Nephron progenitor cell (in vitro differentiated cells): Measurements from ENCODE around the gene EME2.

Experiments
- DNase-seq: peaks from one replicate; pipeline ENCODE4 v3.0.0; 2021
- H3K27ac Mint-ChIP-seq: 2 replicates; pipeline ENCODE4 v1.8.0; 2021; ENCODE audit warnings: mild to moderate bottlenecking, moderate library complexity, mixed read lengths
- H3K27me3 Mint-ChIP-seq: 2 replicates; pipeline ENCODE4 v1.8.0; 2021; ENCODE audit warnings: mild to moderate bottlenecking, low read depth, mixed read lengths; ENCODE audit not compliant: poor library complexity
- H3K36me3 Mint-ChIP-seq: 2 replicates; pipeline ENCODE4 v1.8.0; 2021; ENCODE audit warnings: low read depth, mixed read lengths
- H3K4me1 Mint-ChIP-seq: 2 replicates; pipeline ENCODE4 v1.8.0; 2021; ENCODE audit warnings: mixed read lengths
- H3K4me3 Mint-ChIP-seq: 2 replicates; pipeline ENCODE4 v1.8.0; 2021; ENCODE audit warnings: mild to moderate bottlenecking, moderate library complexity, mixed read lengths
- H3K9me3 Mint-ChIP-seq: 2 replicates; pipeline ENCODE4 v1.8.0; 2021; ENCODE audit warnings: mild to moderate bottlenecking, moderate library complexity, mixed read lengths
- TF ChIP-seq, protein P1 (sequence below): fragments of 200-600 bp; sonication (generic); IDR thresholded peaks from 2 replicates; pipeline ENCODE4 v1.5.0; 2021; ENCODE audit warnings: antibody characterized with exemption

The EME2 gene

DNA sequence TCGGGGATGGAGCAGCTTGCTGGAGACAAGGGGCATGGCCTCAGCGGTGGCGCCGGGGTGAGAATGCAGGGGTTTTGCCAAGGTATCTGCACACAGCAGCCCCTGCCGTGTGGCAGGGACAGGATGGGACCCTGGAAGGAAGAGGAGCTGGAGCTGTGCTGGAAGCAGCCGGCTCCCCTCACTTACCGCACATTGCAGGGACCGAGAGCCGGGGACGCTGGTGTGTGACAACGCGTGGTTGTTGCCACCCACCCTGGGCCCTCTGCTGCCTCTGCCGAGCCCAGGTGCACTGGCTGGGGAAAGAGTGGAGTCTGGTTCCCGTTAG, 13.2 kb downstream of the EME2 start:
- H3K4me1 Mint-ChIP-seq: peaks cover 27% of the 10 kb centered on the region
- no peaks in the 10 kb centered on the region for H3K27me3 Mint-ChIP-seq
- H3K4me3 Mint-ChIP-seq: no peak overlapping the region
- H3K36me3 Mint-ChIP-seq: peaks cover 4% of the 10 kb centered on the region
- TF ChIP-seq, protein P1, sequence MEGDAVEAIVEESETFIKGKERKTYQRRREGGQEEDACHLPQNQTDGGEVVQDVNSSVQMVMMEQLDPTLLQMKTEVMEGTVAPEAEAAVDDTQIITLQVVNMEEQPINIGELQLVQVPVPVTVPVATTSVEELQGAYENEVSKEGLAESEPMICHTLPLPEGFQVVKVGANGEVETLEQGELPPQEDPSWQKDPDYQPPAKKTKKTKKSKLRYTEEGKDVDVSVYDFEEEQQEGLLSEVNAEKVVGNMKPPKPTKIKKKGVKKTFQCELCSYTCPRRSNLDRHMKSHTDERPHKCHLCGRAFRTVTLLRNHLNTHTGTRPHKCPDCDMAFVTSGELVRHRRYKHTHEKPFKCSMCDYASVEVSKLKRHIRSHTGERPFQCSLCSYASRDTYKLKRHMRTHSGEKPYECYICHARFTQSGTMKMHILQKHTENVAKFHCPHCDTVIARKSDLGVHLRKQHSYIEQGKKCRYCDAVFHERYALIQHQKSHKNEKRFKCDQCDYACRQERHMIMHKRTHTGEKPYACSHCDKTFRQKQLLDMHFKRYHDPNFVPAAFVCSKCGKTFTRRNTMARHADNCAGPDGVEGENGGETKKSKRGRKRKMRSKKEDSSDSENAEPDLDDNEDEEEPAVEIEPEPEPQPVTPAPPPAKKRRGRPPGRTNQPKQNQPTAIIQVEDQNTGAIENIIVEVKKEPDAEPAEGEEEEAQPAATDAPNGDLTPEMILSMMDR: no peak
- H3K9me3 Mint-ChIP-seq: no peaks in the 10 kb centered on the region
- H3K27ac Mint-ChIP-seq: no peak overlapping the region
- no peak for DNase-seq

DNA sequence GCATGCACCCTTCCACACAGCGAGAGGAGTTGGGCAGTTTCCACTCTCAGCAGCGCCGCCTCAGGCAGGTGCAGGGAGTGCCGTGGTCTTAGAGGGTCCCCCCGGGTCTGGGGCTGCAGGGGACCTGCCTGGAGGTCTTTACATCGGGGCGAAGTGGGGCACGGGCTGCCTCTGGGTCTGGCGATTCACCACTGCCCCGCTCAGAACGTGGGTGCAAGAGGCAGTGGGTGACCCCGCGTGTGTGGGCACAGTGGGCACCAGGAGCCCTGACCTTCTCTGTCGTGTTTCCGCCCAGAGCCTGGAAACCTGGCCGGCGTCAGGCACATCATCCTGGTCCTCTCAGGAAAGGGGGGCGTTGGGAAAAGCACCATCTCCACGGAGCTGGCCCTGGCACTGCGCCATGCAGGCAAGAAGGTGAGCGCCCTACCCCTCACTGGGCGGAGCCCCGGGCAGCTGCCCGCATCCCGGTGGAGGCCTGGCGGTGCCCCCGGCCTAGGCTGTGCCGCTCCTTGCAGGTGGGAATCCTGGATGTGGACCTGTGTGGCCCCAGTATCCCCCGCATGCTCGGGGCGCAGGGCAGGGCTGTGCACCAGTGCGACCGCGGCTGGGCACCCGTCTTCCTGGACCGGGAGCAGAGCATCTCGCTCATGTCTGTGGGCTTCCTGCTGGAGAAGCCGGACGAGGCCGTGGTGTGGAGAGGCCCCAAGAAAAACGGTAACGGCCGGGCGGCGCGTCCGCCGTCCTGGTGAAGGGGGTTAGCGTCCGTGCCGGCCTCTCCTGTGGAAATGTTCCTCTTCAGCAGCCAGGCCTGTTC, 13.8 kb downstream of the EME2 start:
- Mint-ChIP-seq H3K27me3 (no peaks in the 10 kb centered on the region), H3K9me3 (no peaks in the 10 kb centered on the region), H3K36me3 (peaks cover 4% of the 10 kb centered on the region), H3K27ac (no peak overlapping the region), H3K4me1 (peaks cover 22% of the 10 kb centered on the region), H3K4me3 (no peak overlapping the region)
- DNase-seq: peak; percentile 3
- TF ChIP-seq, protein P1: no peak

DNA sequence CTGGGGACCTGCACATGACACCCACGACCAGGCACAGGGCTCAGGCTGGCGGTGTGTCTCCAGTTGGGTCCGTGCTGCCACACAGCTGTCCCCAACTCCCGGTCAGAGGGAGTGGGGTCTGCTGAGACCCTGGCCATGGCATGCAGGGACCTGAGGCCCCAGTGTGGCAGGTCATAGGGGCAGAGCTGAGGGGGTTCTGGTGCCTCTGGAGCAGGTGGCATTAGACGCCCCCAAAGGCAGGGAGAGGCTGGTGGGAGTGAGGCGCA, 14.4 kb downstream of the EME2 start:
- no peaks in the 10 kb centered on the region for H3K27me3 Mint-ChIP-seq
- TF ChIP-seq, protein P1: no peak
- peaks cover 16% of the 10 kb centered on the region for H3K4me1 Mint-ChIP-seq
- H3K36me3 Mint-ChIP-seq: peaks cover 4% of the 10 kb centered on the region
- no peak for DNase-seq
- H3K4me3 Mint-ChIP-seq: no peak overlapping the region
- H3K9me3 Mint-ChIP-seq: no peaks in the 10 kb centered on the region
- H3K27ac Mint-ChIP-seq: no peak overlapping the region

DNA sequence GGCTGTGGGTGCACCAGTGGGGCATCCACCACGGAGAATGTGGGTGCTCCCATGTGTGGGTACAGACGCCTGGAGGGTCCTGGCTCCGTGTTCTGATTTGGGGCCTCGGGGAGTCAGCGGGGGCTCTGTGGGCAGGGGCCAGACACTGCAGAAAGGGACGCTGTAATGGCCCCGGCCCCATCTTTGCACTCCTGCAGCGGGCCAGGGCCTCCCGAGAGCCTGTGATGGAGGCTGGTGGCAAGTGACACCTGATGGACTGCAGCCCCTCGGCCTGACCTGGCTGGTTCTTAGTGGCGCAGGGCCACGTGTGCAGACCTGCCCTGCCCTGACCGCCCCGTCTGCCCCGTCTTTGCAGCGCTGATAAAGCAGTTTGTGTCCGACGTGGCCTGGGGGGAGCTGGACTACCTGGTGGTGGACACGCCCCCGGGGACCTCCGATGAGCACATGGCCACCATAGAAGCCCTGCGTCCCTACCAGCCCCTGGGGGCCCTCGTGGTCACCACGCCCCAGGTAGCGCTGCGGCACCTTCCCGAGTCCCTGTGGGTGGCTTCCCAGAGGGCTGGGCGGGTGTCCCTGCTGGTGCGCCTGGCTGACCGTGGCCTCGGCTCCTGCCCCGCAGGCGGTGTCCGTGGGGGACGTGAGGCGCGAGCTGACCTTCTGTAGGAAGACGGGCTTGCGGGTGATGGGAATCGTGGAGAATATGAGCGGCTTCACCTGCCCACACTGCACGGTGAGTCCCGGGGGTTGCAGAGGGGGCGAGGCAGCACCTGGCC, 14.9 kb downstream of the EME2 start:
- Mint-ChIP-seq H3K4me1 (peaks cover 16% of the 10 kb centered on the region), H3K4me3 (no peak overlapping the region), H3K9me3 (no peaks in the 10 kb centered on the region), H3K36me3 (peaks cover 4% of the 10 kb centered on the region), H3K27me3 (no peaks in the 10 kb centered on the region), H3K27ac (no peak overlapping the region)
- DNase-seq: peak; percentile 3
- TF ChIP-seq, protein P1: no peak

DNA sequence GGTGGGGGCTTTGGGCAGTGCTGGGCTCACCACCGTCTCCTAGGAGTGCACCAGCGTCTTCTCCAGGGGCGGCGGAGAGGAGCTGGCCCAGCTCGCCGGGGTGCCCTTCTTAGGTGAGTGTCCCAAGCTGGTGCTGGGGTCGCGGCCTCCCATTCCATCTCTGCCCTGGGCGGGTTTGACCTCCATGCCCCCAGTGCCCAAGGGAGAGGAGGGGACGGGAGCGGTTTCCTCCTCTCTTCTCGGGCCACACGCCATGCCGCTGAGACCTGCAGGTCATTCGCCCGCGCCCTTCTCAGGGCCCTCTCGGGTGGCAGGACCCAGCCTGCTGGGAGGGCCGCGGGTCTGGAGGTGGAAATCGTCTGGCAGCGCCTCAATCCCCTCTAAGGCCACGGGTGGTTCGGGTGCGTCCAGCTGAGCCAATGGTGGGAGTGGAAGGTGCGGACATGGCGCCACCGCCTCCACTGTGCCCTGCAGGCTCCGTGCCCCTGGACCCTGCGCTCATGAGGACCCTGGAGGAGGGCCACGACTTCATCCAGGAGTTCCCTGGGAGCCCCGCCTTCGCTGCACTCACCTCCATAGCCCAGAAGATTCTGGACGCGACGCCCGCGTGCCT, 15.6 kb downstream of the EME2 start:
- Mint-ChIP-seq H3K9me3 (no peaks in the 10 kb centered on the region), H3K27ac (no peak overlapping the region), H3K4me3 (no peak overlapping the region), H3K4me1 (peaks cover 15% of the 10 kb centered on the region), H3K27me3 (no peaks in the 10 kb centered on the region), H3K36me3 (peaks cover 3% of the 10 kb centered on the region)
- TF ChIP-seq, protein P1: no peak
- peak; percentile 3 for DNase-seq
